Middle frontal gyrus (tissue), 1 donor: ENCODE measurements around the gene DIDO1.
A peak's percentile ranks its signal among the peaks of the same experiment; 100 is the strongest.
"Not testable (repeated sequence)": the region's sequence is repeated elsewhere in the genome, so short reads cannot be mapped to it uniquely, and the experiment has no call there.

ENCODE experiments used
- DNase-seq: peaks from one replicate; pipeline ENCODE4 v3.0.0-alpha.2; 2015; ENCODE audit warnings: low spot score; ENCODE audit errors: extremely low spot score

DIDO1 gene

DNA sequence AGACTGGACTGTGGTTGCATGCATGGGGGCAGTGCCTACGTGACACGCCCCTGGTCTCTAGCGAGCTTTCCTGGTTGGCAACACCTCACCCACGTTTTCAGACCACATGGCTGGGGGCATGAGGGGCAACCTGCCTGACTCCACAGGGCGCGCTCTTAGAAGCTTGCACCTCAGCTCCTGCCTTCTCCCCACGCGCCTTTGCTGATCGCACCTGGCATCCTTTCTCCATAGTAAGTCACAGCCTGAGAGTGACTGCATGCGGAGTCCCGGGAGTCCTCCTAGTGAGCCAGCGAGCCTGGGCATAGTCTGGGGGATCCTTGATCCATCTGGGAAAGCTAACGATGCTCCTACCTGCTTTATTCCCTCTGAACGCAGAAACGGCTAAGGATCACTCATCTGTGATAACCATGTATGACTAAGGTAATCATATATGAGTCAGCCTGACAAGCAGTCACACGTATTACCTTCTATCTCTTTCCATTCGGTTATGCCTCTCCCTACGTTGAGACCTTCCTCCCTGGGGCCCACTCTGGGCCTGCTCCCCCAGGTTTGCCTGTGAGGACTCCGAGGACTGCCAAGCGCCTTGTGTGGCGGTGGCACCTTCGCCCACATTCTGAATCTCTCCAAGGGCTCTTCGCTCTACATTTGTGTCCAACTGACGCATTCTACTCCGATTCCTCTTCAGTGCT, 69.2 kb downstream of the DIDO1 start:
- no peak for DNase-seq

DNA sequence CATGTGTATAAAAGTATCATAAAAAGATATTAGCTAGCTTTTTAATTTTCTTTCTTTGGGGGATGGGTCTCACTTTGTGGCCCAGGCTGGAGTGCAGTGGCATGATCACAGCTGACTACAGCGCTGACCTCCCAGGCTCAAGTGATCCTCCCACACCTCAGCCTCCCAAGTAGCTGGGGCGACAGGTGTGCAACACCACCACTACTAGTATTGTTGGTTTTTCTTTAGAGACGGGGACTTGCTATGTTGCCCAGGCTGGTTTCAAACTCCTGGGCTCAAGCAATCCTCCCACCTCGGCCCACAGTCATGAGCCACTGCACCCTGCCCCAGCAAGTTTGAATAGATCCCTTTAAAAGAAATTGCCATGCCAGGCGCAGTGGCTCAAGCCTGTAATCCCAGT, 71.2 kb downstream of the DIDO1 start:
- DNase-seq: no peak

DNA sequence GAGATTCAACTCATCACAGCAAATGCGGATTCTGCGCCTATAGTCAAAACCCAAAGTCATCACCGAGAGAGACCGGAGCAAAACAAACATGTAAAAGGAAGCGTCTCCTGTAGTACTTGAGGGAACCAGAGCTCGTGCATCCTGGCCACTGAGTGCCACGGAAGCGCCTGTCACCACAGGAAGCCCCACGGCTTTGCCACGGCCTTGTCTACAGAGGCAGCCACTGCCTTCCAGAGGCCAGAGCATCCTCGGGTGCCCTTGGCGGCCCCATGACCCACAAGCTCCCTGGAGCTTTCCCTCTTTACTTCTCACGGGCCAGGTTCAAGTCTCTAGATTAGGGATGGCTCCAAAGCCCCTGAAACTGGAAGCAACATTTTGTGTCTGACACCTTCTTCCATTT, 72.2 kb downstream of the DIDO1 start:
- DNase-seq: no peak

DNA sequence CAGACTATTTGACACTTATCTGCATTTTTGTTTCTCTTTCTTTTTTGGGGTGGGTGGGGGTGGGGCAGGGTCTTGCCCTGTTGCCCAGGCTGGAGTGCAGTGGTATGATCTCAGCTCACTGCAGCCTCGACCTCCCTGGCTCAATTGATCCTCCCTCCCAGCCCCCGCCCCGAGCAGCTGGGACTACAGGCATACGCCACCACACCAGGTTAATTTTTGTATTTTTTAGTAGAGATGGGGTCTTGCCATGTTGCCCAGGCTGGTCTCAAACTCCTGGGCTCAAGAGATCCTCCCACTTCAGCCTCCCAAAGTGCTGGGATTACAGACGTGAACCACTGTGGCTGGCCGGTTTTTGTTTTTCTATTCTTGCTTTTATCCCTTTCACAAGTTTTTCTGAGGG, 73.0 kb downstream of the DIDO1 start:
- not testable (repeated sequence) for DNase-seq

DNA sequence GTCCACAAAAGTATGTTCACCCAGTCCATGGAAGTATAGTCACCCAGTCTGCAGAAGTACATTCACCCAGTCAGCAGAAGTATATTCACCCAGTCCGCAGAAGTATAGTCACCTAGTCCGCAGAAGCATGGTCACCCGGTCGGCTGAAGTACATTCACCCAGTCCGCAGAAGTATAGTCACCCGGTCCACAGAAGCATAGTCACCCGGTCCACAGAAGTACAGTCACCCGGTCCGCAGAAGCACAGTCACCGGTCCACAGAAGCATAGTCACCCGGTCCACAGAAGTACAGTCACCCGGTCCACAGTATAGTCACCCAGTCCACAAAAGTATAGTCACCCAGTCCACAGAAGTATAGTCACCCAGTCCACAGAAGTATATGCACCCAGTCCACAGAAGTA, 73.5 kb downstream of the DIDO1 start:
- DNase-seq: no peak

DNA sequence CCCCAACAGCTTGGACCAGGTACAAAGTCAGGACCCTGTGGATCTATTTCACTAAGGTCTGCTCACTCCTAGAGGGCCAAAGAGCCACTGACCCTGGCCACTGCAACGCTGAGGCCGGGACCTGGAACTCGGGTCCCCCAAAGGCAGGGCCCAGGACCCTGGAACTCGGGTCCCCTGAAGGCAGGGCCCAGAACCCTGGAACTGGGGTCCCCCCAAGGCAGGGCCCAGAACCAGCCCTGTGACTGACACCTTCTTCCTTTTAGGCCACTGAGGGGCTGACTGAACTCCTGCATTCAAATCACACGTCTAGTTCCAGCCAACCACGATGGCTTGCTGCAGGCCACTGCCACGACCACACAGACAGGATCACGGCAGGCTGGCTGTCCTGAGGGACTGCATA, 74.1 kb downstream of the DIDO1 start:
- no peak for DNase-seq

DNA sequence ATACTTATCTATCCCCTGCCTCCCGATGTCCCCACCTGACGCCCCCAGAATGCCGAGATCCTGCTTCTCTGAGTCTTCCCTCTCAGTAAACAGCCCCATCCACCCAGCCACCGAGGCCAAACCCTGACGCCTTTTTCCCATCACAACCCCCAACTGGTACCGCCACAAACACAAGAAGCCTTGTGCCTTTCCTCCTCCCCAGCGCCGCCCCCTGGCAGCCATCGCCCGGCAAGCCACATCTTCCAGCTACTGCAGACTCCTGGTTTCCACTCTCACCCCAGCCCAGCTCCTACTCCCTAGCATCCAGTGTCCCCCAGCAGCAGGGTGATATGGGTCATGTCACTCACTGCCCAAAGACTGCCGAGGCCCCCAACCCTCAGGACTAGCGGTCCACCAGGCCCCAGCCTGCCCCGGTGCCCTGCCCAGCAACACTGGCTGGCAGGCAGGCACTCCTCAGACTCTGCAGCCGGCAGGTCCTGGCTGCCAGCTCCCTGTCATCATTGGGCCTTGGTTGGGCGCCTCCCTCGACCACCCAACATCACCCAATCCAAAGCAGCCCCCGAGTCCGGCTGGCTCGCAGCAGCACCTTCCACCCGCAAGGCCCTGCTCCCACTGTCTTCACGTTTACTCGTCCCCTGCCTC, 75.9 kb downstream of the DIDO1 start:
- peak; percentile 62 for DNase-seq

DNA sequence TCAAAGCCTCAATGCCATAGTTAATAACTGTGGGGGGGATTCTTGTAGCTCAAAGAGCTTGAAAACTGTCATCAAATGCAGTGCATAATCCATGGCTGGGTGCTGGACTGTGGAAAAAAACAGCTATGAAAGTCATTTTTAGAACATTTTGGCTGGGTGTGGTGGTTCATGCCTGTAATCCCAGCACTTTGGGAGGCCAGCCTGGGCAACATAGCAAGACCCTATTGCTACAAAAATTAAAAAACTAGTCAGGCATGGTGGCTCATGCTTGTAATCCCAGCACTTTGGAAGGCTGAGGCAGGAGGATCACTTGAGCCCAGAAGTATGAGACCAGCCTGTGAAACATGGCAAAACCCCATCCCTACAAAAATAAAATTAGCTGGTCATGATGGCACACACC, 76.9 kb downstream of the DIDO1 start:
- no peak for DNase-seq

DNA sequence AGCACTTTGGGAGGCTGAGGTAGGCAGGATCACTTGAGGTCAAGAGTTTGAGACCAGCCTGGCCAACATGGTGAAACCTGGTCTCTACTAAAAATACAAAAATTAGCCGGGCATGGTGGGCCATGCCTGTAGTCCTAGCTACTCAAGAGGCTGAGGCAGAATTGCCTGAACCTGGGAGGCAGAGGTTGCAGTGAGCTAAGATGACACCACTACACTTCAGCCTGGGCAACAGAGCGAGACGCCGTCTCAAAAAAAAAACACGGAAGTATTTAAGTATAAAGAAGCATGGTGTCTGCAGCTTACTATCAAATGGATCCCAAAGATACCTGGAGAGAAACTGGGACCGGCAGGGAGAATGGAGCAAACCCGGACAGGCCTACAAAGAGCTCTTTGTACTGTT, 77.4 kb downstream of the DIDO1 start:
- not testable (repeated sequence) for DNase-seq

DNA sequence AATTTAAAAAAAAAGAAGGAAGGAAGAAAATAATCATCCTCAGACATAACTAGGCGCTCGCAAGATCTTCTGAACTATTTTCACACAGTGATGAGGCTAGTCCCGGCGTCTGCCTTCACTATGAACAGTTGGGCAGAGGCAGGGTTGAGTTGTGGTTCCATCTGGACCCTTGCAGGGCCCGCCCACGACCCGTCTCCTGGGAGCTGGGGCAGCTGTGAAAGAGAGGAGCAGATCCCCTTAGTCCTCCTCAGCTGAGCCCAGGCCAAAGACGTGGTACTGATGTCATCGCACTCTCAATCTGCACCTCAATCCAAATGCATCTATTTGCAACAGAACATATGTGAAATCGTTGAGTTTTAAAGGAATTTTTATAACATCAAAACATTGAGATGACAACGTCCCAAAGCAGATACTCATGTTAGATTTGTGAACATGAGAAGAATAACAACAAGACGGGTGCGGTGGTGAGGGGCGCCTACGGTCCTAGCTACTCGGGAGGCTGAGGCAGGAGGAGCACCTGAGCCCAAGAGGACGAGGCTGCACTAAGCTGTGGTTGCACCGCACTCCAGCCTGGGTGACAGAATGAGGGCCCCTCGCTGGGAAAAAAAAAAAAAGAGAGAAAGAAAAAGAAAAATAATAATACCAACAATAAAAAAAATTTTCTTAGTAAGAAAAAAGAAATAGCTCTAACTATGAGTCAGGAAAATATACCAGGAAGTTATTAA, 80.0 kb downstream of the DIDO1 start:
- peak; percentile 64 for DNase-seq

DNA sequence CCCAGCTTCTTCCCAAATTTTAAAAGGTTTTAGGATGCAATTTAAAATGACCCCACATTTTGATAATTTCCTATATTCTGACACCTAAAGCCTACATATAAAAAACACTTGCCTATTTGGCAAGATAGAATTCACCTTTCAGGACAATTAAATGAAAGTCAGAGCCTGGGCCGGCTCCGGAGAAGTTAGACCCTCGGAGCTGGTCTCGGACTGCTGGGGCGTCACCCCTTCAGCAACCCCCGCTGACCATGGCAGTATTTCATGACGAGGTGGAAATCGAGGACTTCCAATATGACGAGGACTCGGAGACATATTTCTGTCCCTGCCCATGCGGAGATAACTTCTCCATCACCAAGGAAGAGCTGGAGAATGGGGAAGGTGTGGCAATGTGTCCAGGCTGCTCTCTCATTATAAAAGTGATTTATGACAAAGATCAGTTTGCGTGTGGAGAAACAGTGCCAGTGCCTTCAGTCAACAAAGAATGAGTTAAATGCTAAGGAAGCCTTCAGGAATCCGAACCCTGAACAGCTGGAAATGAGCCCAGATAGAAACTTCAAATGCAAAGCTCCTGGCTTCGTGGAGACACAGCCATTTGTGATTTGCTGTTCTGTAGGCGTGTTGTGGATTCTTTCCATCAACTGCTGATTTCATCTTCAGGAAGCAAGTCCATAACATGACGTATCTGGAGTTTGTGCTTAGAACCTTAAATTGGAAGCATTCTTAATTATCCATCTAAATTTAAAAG, 80.7 kb downstream of the DIDO1 start:
- DNase-seq: peak; percentile 46

DNA sequence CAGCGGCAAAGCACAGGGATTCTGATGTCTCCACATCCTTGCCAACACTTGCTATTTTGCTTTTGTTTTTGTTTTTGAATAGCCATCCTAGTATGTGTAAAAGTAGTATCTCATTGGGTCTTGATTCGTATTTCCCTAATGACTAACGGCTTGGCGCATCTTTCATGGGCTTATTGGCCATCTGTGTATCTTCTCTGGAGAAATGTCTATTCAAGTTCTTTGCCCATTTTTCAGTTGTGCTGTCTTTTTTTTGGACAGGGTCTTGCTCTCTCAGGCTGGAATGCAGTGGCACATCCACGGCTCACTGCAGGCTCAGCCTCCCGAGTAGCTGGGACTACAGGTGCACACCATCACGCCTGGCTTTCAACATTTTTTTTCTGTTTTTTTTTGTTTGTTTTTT, 82.1 kb downstream of the DIDO1 start:
- DNase-seq: no peak

DNA sequence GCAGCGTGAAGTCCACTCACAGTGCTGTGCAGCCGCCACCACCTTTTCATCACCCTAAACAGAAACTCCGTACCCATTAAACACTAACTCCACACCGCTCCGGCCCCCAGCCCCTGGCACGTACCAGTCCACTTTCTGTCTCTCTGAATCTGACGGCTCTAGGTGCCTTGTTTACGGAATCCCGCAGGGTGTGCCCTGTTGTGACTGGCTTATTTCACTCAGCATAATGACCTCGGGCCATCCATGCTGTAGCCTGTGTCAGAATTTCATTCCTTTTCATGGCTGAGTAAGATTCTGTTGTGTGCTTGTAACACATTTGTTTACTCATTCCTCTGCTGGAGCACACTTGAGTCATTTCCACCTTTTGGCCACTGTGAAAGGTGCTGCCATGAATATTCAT, 82.6 kb downstream of the DIDO1 start:
- DNase-seq: no peak

DNA sequence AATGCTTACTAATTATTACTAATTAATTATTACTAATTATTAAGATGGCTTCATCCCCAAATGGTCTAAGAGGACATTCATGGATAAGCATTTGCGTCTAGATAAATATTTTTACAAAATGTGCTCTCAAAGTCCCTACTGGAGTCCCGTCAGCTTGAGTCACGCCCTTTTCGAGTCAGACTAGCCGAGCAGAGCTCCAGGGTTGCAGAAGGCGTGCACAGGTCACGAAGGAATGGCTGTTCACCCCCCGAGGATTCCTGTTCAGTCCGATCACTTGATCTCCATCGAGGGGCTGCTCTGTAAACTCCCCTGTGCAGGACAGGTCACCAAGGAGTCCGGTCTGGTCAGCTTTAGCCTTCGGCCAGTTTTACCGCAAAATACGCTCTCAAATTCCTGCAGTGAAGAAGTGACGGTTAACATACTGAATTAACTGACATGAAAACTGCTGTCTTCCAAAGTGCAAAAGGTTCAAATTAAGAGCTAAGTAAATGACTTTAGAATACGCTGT, 84.5 kb downstream of the DIDO1 start:
- DNase-seq: no peak

DNA sequence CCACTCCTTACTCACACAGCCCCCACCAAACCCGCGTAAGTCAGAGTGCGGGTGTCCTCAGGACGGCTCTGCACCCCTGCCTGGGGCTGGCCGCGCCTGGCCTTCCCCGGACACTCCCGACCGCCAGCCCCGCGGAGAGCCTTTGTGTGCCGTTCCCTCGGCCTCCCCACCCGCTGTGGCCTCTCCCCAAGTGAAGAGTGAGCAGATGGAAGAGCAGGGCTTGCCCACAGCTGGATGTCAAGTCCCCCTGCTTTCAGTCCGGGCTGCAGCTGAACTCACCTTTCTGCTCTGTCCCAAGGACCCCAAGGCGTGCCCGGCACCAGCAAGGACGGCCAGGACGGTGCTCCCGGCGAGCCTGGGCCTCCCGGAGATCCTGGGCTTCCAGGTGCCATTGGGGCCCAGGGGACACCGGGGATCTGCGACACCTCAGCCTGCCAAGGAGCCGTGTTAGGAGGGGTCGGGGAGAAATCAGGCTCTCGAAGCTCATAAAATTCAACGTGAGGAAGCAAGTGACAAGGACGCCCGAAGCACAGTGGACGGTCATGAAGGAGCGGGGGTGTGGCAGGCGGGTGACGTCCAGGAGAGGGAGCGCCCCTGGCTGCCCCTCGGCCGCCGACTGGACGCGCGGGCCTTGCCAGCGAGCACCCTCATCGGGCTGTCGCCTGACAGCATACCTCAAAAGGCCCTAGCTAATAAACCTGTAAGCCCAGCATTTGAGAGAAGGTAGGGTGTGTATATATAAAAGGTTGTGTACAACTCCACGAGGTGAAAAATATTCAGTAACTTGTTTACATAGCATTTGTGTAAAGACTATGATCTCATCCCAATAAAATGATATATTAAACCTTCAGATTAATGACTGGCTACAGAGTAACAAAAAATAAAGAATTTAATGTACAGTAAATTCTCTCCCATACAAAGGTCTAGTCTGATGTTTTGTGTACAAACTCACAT, 85.8 kb downstream of the DIDO1 start:
- DNase-seq: no peak

DNA sequence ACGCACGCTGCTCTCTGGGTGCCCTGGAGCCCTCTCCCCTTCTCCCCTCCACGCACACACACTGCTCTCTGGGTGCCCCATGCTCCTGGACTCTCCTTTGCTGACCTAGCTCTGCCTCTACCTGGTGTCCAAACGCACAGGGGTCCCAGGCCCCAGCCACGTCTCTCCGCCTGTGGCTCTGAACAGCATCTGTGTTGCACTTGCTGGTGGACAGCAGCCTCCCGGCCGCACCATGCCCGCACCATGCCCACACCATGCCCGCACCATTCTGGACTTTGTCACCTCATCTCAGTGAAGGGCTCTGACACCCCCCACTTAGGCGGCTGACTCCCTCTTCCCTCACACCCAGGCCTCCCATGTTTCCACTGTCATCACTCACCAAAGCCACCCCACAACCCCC, 86.5 kb downstream of the DIDO1 start:
- DNase-seq: no peak

DNA sequence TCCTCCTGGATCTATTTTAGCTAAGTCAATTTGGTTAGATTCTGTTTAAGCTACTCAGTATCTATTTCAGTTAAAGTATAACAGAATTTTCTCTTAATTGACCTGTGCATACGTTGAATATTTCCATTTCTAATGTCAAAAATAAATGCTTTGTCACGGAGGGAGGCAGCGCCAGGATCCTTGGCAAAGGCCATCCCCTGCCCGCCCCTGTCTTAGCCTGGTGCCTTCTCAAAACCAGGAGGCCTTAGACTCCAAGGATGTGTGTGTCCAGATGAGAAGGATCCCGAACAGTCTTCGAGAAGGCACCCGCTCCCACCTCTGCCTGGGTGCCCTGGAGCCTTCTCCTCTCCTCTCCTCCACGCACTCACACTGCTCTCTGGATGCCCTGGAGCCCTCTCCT, 87.0 kb downstream of the DIDO1 start:
- DNase-seq: no peak

DNA sequence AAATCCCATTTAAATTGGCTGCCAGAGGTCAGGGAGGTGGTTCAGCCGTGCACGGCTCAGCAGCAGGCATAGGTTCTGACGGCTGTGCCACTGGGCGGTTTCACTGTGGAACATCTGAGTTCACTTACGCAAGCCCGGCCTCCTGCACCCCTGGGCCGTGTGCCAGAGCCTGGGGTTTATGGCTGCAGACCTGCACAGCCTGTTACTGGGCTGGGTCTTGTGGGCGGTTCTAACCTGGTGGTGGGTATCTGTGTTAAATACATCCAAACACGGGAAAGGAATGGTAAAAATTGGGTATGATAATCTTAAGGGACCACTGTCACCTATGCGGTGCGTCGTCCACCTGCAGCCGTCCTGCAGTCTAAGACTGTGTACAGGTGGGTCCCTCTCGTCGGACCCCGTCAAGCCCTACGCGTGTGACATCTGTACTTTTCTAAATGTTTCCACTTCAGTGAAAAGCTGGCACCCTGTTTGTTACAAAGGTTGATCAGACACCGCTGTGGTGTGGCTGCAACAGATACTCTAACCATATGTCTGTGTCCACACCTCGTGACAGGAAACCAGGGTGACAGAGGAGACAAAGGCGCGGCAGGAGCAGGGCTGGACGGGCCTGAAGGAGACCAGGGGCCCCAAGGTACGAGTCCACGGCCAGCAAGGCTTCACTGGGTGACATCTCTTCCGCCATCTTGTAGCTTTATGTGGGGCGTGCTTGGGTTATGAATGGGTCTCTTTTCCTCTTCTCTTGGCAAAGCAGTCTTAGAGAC, 88.0 kb downstream of the DIDO1 start:
- no peak for DNase-seq

DNA sequence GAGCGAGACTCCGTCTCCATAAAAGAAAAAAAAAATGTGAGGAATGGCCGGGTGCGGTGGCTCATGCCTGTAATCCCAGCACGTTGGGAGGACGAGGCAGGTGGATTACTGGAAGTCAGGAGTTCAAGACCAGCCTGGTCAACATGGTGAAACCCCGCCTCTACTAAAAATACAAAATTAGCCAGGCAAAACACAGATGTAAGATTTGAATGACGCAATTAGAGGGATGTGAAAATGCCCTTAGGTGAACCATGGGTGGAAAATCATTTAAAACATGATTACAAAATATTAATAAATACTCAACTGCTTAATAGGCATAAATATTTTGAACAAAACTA, 88.5 kb downstream of the DIDO1 start:
- DNase-seq: no peak

DNA sequence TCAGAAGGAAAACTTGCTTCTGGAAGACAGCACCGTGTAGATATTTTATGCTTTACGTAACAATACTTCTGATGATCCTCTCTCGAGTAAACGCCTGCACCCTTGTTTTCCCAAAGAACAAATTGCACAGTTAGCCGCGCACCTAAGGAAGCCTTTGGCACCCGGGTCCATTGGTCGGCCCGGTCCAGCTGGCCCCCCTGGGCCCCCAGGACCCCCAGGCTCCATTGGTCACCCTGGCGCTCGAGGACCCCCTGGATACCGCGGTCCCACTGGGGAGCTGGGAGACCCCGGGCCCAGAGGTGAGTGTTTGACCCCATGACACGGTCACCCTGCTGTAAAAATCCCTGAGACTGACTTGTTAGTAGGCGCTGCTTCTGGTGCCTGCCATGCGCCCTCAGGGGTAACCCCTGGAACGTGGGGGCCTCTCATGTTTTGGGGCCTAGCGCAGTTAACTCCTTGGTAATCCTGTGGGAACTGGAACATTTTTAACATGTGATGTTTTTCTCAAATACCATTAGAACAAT, 89.3 kb downstream of the DIDO1 start:
- no peak for DNase-seq
